HEK293 (cell line): ENCODE results near the gene VPS9D1.
A peak's percentile ranks its signal among the peaks of the same experiment; 100 is the strongest.

Experiments used
- GFI1B ChIP-seq: fragments of 450-650 bp; formaldehyde crosslinking; IDR thresholded peaks from 2 replicates; pipeline ENCODE4 v1.5.1; 2016; ENCODE audit warnings: missing biosample characterization, missing genetic modification characterization
- ZNF311 ChIP-seq: fragments of 450-650 bp; formaldehyde crosslinking; IDR thresholded peaks from 2 replicates; pipeline ENCODE4 v1.5.1; 2017; ENCODE audit warnings: missing biosample characterization, missing genetic modification characterization, borderline replicate concordance
- ZNF391 ChIP-seq: fragments of 450-650 bp; formaldehyde crosslinking; IDR thresholded peaks from 2 replicates; pipeline ENCODE4 v1.5.1; 2016; ENCODE audit warnings: low read depth, missing biosample characterization, missing genetic modification characterization, borderline replicate concordance
- ZNF560 ChIP-seq: fragments of 450-650 bp; formaldehyde crosslinking; IDR thresholded peaks from 2 replicates; pipeline ENCODE4 v1.5.1; 2017; ENCODE audit warnings: missing biosample characterization, missing genetic modification characterization, borderline replicate concordance
- ZSCAN16 ChIP-seq: fragments of 450-650 bp; formaldehyde crosslinking; IDR thresholded peaks from 2 replicates; pipeline ENCODE4 v1.5.1; 2016; ENCODE audit warnings: missing biosample characterization, missing genetic modification characterization
- TF ChIP-seq, protein P1 (sequence below): fragments of 450-650 bp; formaldehyde crosslinking; IDR thresholded peaks from 2 replicates; pipeline ENCODE4 v1.5.1; 2016; ENCODE audit warnings: missing biosample characterization, missing genetic modification characterization

DNA sequence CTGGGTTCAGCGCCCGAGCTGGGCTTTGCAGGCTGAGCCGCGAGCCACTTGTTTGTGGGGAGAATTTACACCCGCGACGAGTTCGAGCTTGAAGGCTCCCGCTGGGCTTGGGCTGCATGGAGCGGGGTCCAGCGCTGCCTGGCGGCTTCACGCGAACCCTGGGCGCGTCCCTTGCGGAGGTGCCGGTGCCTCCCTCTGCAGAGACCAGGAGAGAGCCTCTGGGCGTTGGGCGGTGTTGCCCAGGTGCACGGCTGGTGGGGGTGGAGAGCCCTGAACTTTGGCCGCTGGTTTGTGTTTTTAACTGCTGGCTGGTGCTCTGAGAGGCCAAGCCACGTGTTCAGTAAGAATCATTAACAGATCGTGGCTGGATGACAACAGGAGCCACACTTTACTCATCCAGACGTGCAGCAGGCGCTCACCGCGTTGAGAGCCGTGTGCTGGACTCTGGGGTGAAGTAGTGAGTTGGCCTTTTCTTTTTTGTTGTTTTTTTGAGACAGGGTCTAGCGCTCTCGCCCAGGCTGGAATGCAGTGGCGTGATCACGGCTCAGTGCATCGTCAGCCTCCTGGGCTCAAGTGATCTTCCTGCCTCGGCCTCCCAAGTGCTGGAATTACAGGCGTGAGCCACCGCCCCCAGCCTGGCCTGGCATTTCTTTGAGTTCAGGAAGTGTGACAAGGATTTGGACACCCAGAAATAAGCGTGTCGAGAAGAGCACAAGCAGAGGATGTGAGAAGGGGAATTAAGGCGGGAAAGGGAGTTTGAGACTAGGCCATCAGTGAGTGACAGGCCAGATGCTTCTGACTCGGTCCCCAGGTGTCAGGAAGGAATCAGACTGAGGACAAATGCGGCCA lies 33.4 kb downstream of the VPS9D1 start:
- no peak for TF ChIP-seq GFI1B (tag by site-specific recombination)
- TF ChIP-seq ZNF311 (tag by site-specific recombination) = no peak
- no peak for TF ChIP-seq ZNF391
- TF ChIP-seq ZSCAN16 (tag by site-specific recombination) = no peak
- TF ChIP-seq, protein P1, sequence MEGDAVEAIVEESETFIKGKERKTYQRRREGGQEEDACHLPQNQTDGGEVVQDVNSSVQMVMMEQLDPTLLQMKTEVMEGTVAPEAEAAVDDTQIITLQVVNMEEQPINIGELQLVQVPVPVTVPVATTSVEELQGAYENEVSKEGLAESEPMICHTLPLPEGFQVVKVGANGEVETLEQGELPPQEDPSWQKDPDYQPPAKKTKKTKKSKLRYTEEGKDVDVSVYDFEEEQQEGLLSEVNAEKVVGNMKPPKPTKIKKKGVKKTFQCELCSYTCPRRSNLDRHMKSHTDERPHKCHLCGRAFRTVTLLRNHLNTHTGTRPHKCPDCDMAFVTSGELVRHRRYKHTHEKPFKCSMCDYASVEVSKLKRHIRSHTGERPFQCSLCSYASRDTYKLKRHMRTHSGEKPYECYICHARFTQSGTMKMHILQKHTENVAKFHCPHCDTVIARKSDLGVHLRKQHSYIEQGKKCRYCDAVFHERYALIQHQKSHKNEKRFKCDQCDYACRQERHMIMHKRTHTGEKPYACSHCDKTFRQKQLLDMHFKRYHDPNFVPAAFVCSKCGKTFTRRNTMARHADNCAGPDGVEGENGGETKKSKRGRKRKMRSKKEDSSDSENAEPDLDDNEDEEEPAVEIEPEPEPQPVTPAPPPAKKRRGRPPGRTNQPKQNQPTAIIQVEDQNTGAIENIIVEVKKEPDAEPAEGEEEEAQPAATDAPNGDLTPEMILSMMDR (tag by site-specific recombination) = peak; percentile 50
- TF ChIP-seq ZNF560 (tag by site-specific recombination) = no peak
